Measurements from ENCODE around the gene CD34.

Gene CD34

GRCh38 chr1:207833381-207833780 lies 77.5 kb downstream of the CD34 start:
- H3K79me2 ChIP-seq (ENCODE audit: control insufficient read depth, insufficient read depth, low read length, unreplicated experiment) = peaks cover 26% of the 10 kb centered on the region
- H3K27me3 ChIP-seq (ENCODE audit: insufficient read depth, low read length) = no peaks in the 10 kb centered on the region
- H3K4me3 ChIP-seq (ENCODE audit: low read depth, low read length) = no peak overlapping the region
- H3K27ac ChIP-seq (ENCODE audit: low read depth, low read length) = no peak overlapping the region
- H3K36me3 ChIP-seq (ENCODE audit: insufficient read depth, low read length) = no peaks in the 10 kb centered on the region
- peaks cover 8% of the 10 kb centered on the region for H3K4me1 ChIP-seq (ENCODE audit: control insufficient read depth, insufficient read depth, low read length, unreplicated experiment)
- no peak overlapping the region for H2AFZ ChIP-seq (ENCODE audit: low read length, unreplicated experiment)

GRCh38 chr1:207832796-207833195 lies 78.1 kb downstream of the CD34 start:
- Histone ChIP-seq H3K27ac (ENCODE audit: low read depth, low read length) (no peak overlapping the region), H3K36me3 (ENCODE audit: insufficient read depth, low read length) (no peaks in the 10 kb centered on the region), H3K27me3 (ENCODE audit: insufficient read depth, low read length) (no peaks in the 10 kb centered on the region), H3K79me2 (ENCODE audit: control insufficient read depth, insufficient read depth, low read length, unreplicated experiment) (peaks cover 20% of the 10 kb centered on the region), H3K4me1 (ENCODE audit: control insufficient read depth, insufficient read depth, low read length, unreplicated experiment) (peaks cover 12% of the 10 kb centered on the region), H2AFZ (ENCODE audit: low read length, unreplicated experiment) (no peak overlapping the region), H3K4me3 (ENCODE audit: low read depth, low read length) (no peak overlapping the region)

- Histone ChIP-seq H3K79me2 (ENCODE audit: control insufficient read depth, insufficient read depth, low read length, unreplicated experiment) (peaks cover 21% of the 10 kb centered on the region), H3K4me1 (ENCODE audit: control insufficient read depth, insufficient read depth, low read length, unreplicated experiment) (peaks cover 17% of the 10 kb centered on the region), H2AFZ (ENCODE audit: low read length, unreplicated experiment) (no peak overlapping the region), H3K4me3 (ENCODE audit: low read depth, low read length) (no peak overlapping the region), H3K36me3 (ENCODE audit: insufficient read depth, low read length) (no peaks in the 10 kb centered on the region), H3K27ac (ENCODE audit: low read depth, low read length) (no peak overlapping the region), H3K27me3 (ENCODE audit: insufficient read depth, low read length) (no peaks in the 10 kb centered on the region)
Measured at GRCh38 chr1:207831517-207832327, 79.2 kb downstream of the CD34 start.

Measured in ACC112 (cell line).